ENCODE measurements around the gene FOXS1. TPM values are rescaled to one million over a fixed set of nuclear protein-coding genes. Genes with fewer than 3 reads are reported as not detected.

Gene FOXS1
- total RNA-seq, 2 donors from 2014 or later, result not detected

DNA sequence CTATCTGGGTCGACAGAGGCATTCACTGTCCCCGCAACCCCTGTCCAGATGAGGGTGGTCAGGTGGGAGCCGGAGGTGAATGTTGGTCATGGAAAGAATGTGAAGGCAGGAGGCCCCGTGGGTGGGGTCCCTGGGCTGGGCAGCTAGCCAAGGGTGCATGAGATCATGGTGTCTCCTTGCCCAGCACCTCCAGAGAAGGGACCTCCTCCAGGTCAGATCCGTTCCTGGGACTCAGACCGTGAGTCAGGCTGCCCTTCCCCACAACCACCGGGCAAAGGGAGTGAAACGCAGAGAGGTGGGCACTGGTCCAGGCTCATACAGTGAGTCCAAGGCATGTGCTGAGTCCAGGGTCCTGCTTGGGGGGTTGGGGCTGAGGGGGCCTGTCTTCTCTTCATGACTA is 3.5 kb downstream of the FOXS1 start:
- Mint-ChIP-seq H3K9me3 (no peaks in the 10 kb centered on the region), H3K4me1 (peaks cover 18% of the 10 kb centered on the region), H3K36me3 (ENCODE audit: low read depth) (no peaks in the 10 kb centered on the region), H3K4me3 (no peak overlapping the region), H3K27ac (no peak overlapping the region), H3K27me3 (ENCODE audit: insufficient read depth) (peaks cover 4% of the 10 kb centered on the region)
- peak overlapping the region; percentile 94 for H3K27ac ChIP-seq (ENCODE audit: low read depth, low read length)
- no peak overlapping the region for H3K9ac ChIP-seq (ENCODE audit: extremely low read depth, low read length, poor library complexity, severe bottlenecking)
- no peaks in the 10 kb centered on the region for H3K27me3 ChIP-seq (ENCODE audit: control insufficient read depth, insufficient read depth, low read length, poor library complexity, severe bottlenecking)
- H3K9me3 ChIP-seq (ENCODE audit: control insufficient read depth, low read length), result no peaks in the 10 kb centered on the region
- DNase-seq, result no peak
- peaks cover 5% of the 10 kb centered on the region for H3K4me1 ChIP-seq (ENCODE audit: control insufficient read depth, insufficient read depth, low read length)
- H3K4me3 ChIP-seq (ENCODE audit: low read length), result no peak overlapping the region
- 88 to 100% methylated on average over 1 to 8 of the region's 8 CpGs for WGBS, 2 experiments (ENCODE audit: insufficient coverage in 1 of 2, insufficient read length in 1 of 2)
- no peaks in the 10 kb centered on the region for H3K36me3 ChIP-seq (ENCODE audit: control insufficient read depth, insufficient read depth, low read length)
- TF ChIP-seq CTCF (conservative IDR thresholded peaks at IDR 0.05), result no peak

- H3K9ac ChIP-seq (ENCODE audit: extremely low read depth, low read length, poor library complexity, severe bottlenecking), result no peak overlapping the region
- H3K9me3 ChIP-seq (ENCODE audit: control insufficient read depth, low read length), result no peaks in the 10 kb centered on the region
- TF ChIP-seq CTCF (conservative IDR thresholded peaks at IDR 0.05), result no peak
- no peak overlapping the region for H3K4me3 ChIP-seq (ENCODE audit: low read length)
- H3K27ac ChIP-seq (ENCODE audit: low read depth, low read length), result peak overlapping the region; percentile 94
- 84 to 92% methylated on average over 12 to 15 of the region's 15 CpGs for WGBS, 2 experiments (ENCODE audit: insufficient coverage in 1 of 2, insufficient read length in 1 of 2)
- no peaks in the 10 kb centered on the region for H3K36me3 ChIP-seq (ENCODE audit: control insufficient read depth, insufficient read depth, low read length)
- Mint-ChIP-seq H3K27ac (peak overlapping the region; percentile 75), H3K9me3 (no peaks in the 10 kb centered on the region), H3K4me1 (peaks cover 18% of the 10 kb centered on the region), H3K4me3 (no peak overlapping the region), H3K36me3 (ENCODE audit: low read depth) (no peaks in the 10 kb centered on the region), H3K27me3 (ENCODE audit: insufficient read depth) (no peaks in the 10 kb centered on the region)
- no peaks in the 10 kb centered on the region for H3K27me3 ChIP-seq (ENCODE audit: control insufficient read depth, insufficient read depth, low read length, poor library complexity, severe bottlenecking)
- H3K4me1 ChIP-seq (ENCODE audit: control insufficient read depth, insufficient read depth, low read length), result peaks cover 5% of the 10 kb centered on the region
- DNase-seq, result no peak
Observed at GRCh38 chr20:31840906-31841816, 4.2 kb downstream of the FOXS1 start.

DNA sequence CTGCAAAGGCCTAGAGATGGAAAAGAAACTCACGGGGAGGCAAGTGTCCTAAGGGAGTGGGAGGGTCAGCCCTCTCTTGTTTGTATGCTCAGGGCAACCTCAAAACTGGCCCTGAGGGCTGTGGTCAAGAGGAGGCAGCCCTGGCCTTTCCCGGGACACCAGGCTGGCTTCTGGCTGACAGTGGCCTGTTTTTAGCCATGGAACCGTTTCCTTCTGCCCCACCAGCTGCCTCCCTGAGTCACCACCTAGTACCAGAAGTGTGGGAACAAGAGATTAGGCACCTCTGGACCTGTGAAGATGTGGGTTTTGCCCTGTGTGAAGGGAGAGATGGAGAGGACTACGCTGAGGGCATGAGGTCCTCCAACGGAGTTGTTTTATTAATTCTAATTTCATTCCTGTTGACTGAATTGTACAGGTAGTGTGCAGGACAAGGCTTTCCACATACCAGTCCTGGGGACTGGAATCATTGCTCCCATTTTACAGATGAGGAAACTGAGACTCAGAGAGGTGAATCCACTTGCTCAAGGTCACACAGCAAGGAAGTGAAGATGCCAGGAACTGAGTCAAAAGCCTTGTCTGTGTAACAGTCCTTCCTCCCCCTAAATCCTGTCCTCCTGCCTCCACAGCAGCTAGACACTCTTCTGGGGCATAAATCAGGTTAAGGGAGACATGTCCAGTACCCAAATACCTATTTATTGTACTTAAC is 5.5 kb downstream of the FOXS1 start:
- no peak for DNase-seq
- H3K36me3 Mint-ChIP-seq (ENCODE audit: low read depth), result no peaks in the 10 kb centered on the region
- peaks cover 18% of the 10 kb centered on the region for H3K4me1 Mint-ChIP-seq
- Histone ChIP-seq H3K9ac (ENCODE audit: extremely low read depth, low read length, poor library complexity, severe bottlenecking) (no peak overlapping the region), H3K27ac (ENCODE audit: low read depth, low read length) (no peak overlapping the region), H3K4me1 (ENCODE audit: control insufficient read depth, insufficient read depth, low read length) (peaks cover 5% of the 10 kb centered on the region), H3K9me3 (ENCODE audit: control insufficient read depth, low read length) (no peaks in the 10 kb centered on the region), H3K4me3 (ENCODE audit: low read length) (no peak overlapping the region), H3K36me3 (ENCODE audit: control insufficient read depth, insufficient read depth, low read length) (no peaks in the 10 kb centered on the region), H3K27me3 (ENCODE audit: control insufficient read depth, insufficient read depth, low read length, poor library complexity, severe bottlenecking) (no peaks in the 10 kb centered on the region)
- no peak for TF ChIP-seq CTCF (conservative IDR thresholded peaks at IDR 0.05)
- 83 to 89% methylated on average over 2 to 5 of the region's 5 CpGs for WGBS, 2 experiments (ENCODE audit: insufficient coverage in 1 of 2, insufficient read length in 1 of 2)
- H3K9me3 Mint-ChIP-seq, result no peaks in the 10 kb centered on the region
- H3K27ac Mint-ChIP-seq, result no peak overlapping the region
- H3K4me3 Mint-ChIP-seq, result no peak overlapping the region
- no peaks in the 10 kb centered on the region for H3K27me3 Mint-ChIP-seq (ENCODE audit: insufficient read depth)

Data from endodermal cell (in vitro differentiated cells).